Mammary epithelial cell (primary cell): ENCODE data around the gene GINS3.

Source experiments
- CTCF ChIP-seq, 2 donors: IDR thresholded peaks in 1 of 2; conservative IDR thresholded peaks in 1 of 2; 2 replicates each; pipeline ENCODE4 v1.5.1; 2011 to 2012; ENCODE audit warnings: inconsistent platforms in 2 of 2, low read length in 2 of 2, mild to moderate bottlenecking in 2 of 2, control low read depth in 1 of 2, low read depth in 1 of 2; ENCODE audit not compliant: insufficient read depth in 1 of 2; ENCODE audit errors: extremely low read depth in 1 of 2
- EZH2 ChIP-seq: IDR thresholded peaks from 2 replicates; pipeline ENCODE4 v1.6.1; 2012; ENCODE audit warnings: low read length, inconsistent platforms, borderline replicate concordance

- TF ChIP-seq CTCF (conservative IDR thresholded peaks at IDR 0.05 in 1 of 2, IDR thresholded peaks at IDR 0.05 in 1 of 2; ENCODE audit: extremely low read depth in 1 of 2, insufficient read depth in 1 of 2, low read depth in 1 of 2, low read length in 2 of 2): no peak
- TF ChIP-seq EZH2: no peak
Measured at GRCh38 chr16:58360041-58360634, 32.1 kb upstream of the GINS3 start.
